Neural progenitor cell (in vitro differentiated cells): ENCODE measurements around the gene AGMO. TPM values are rescaled to one million over a fixed set of nuclear protein-coding genes. Genes with fewer than 3 reads are reported as not detected.

ENCODE experiments used
- DNase-seq: peaks from one replicate; pipeline ENCODE4 v3.0.0-alpha.2; 2016; ENCODE audit warnings: low spot score
- H2AFZ ChIP-seq: fragments of 200-600 bp; sonication (generic); replicated peaks from 2 replicates; pipeline ENCODE4 v1.6.1; 2016; ENCODE audit warnings: antibody characterized with exemption
- H3F3A ChIP-seq: fragments of 200-600 bp; sonication (generic); 2 replicates; pipeline ENCODE4 v1.6.1; 2016; ENCODE audit warnings: antibody characterized with exemption, low read depth
- H3K27ac ChIP-seq: fragments of 200-600 bp; sonication (generic); 2 replicates; pipeline ENCODE4 v1.5.1; 2016; ENCODE audit warnings: mild to moderate bottlenecking
- H3K27me3 ChIP-seq: fragments of 200-600 bp; sonication (generic); 2 replicates; pipeline ENCODE4 v1.6.1; 2016; ENCODE audit warnings: mild to moderate bottlenecking, moderate library complexity
- H3K36me3 ChIP-seq: fragments of 200-600 bp; sonication (generic); 2 replicates; pipeline ENCODE4 v1.5.1; 2016
- H3K4me1 ChIP-seq: fragments of 200-600 bp; sonication (generic); 2 replicates; pipeline ENCODE4 v1.6.1; 2016; ENCODE audit warnings: mixed run types
- H3K4me2 ChIP-seq: fragments of 200-600 bp; sonication (generic); 2 replicates; pipeline ENCODE4 v1.6.1; 2016
- H3K4me3 ChIP-seq: fragments of 200-600 bp; sonication (generic); 2 replicates; pipeline ENCODE4 v1.5.1; 2016
- H3K79me2 ChIP-seq: fragments of 200-600 bp; sonication (generic); 2 replicates; pipeline ENCODE4 v1.6.1; 2016; ENCODE audit warnings: low read depth
- H3K9ac ChIP-seq: fragments of 200-600 bp; sonication (generic); 2 replicates; pipeline ENCODE4 v1.6.1; 2016
- H3K9me3 ChIP-seq: fragments of 200-600 bp; sonication (generic); 2 replicates; pipeline ENCODE4 v1.5.1; 2016; ENCODE audit warnings: low read depth
- H4K20me1 ChIP-seq: fragments of 200-600 bp; sonication (generic); 2 replicates; pipeline ENCODE4 v1.6.1; 2016; ENCODE audit warnings: low read depth
- H3K27ac Mint-ChIP-seq: 3 replicates; pipeline ENCODE4 v1.8.0; 2021; ENCODE audit warnings: mixed read lengths
- H3K27me3 Mint-ChIP-seq: 2 replicates; pipeline ENCODE4 v1.8.0; 2022; ENCODE audit warnings: low read depth, mild to moderate bottlenecking, inconsistent platforms, moderate library complexity, mixed read lengths; ENCODE audit not compliant: insufficient read depth
- H3K36me3 Mint-ChIP-seq: 3 replicates; pipeline ENCODE4 v1.8.0; 2021; ENCODE audit warnings: mixed read lengths
- H3K4me1 Mint-ChIP-seq: 3 replicates; pipeline ENCODE4 v1.8.0; 2021; ENCODE audit warnings: mixed read lengths
- H3K4me3 Mint-ChIP-seq: 3 replicates; pipeline ENCODE4 v1.8.0; 2021; ENCODE audit warnings: mild to moderate bottlenecking, moderate library complexity, mixed read lengths
- H3K9me3 Mint-ChIP-seq: 3 replicates; pipeline ENCODE4 v1.8.0; 2020; ENCODE audit warnings: mixed read lengths
- EZH2 ChIP-seq: fragments of 200-600 bp; sonication (generic); IDR thresholded peaks from 2 replicates; pipeline ENCODE4 v1.6.1; 2017; ENCODE audit warnings: antibody characterized with exemption, mild to moderate bottlenecking, moderate library complexity
- EZH2phosphoT487 ChIP-seq: fragments of 200-600 bp; sonication (generic); IDR thresholded peaks from 2 replicates; pipeline ENCODE4 v1.6.1; 2017; ENCODE audit warnings: antibody characterized with exemption
- total RNA-seq: library from RNA; depleted of rRNA; stranded (reverse); fragments of >200 nt; gene quantifications from 2 replicates; pipeline ENCODE4 v1.2.3, GENCODE V29; 2015; ENCODE audit warnings: low replicate concordance
- TF ChIP-seq, protein P1 (sequence below): fragments of 200-600 bp; sonication (generic); IDR thresholded peaks from 2 replicates; pipeline ENCODE4 v1.5.1; 2017; ENCODE audit warnings: antibody characterized with exemption, mild to moderate bottlenecking

AGMO gene
- total RNA-seq, 1 donor from 2014 or later = 0.30 TPM

DNA sequence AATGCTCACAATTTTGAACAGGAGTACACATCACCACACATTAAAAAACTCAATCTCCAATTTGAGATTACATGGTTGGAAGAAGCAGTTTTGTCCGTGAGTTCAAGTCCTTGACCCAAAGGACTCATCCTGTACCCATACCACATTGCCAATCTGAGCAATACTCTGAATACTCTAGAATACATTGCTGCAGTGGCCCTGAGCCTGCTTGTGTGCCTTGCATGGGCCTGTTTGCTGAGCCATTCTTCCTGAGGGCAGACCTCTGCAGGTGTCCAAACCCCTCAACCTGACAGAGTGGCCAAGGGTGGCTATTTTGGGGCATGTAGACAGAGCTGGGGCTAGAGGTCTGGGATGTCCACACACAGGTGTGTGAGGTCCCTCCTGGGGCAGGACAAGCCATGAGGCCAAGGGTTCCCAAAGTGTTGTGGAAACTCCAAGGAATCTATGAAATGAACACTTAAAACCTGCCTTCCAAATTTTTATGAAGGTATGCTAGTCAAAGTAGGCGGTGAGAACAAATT is 15.5 kb downstream of the AGMO start:
- no peaks in the 10 kb centered on the region for H4K20me1 ChIP-seq
- peak overlapping the region; percentile 60 for H3K4me2 ChIP-seq
- Mint-ChIP-seq H3K27ac (no peak overlapping the region), H3K36me3 (no peaks in the 10 kb centered on the region), H3K27me3 (no peaks in the 10 kb centered on the region), H3K9me3 (peaks cover 2% of the 10 kb centered on the region), H3K4me3 (no peak overlapping the region), H3K4me1 (no peaks in the 10 kb centered on the region)
- H3K36me3 ChIP-seq = no peaks in the 10 kb centered on the region
- no peaks in the 10 kb centered on the region for H3K79me2 ChIP-seq
- TF ChIP-seq, protein P1, sequence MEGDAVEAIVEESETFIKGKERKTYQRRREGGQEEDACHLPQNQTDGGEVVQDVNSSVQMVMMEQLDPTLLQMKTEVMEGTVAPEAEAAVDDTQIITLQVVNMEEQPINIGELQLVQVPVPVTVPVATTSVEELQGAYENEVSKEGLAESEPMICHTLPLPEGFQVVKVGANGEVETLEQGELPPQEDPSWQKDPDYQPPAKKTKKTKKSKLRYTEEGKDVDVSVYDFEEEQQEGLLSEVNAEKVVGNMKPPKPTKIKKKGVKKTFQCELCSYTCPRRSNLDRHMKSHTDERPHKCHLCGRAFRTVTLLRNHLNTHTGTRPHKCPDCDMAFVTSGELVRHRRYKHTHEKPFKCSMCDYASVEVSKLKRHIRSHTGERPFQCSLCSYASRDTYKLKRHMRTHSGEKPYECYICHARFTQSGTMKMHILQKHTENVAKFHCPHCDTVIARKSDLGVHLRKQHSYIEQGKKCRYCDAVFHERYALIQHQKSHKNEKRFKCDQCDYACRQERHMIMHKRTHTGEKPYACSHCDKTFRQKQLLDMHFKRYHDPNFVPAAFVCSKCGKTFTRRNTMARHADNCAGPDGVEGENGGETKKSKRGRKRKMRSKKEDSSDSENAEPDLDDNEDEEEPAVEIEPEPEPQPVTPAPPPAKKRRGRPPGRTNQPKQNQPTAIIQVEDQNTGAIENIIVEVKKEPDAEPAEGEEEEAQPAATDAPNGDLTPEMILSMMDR = no peak
- no peak for TF ChIP-seq EZH2phosphoT487
- no peak for TF ChIP-seq EZH2
- no peak overlapping the region for H3K4me3 ChIP-seq
- H3K9ac ChIP-seq = no peak overlapping the region
- no peaks in the 10 kb centered on the region for H3K9me3 ChIP-seq
- no peaks in the 10 kb centered on the region for H3F3A ChIP-seq
- H3K27me3 ChIP-seq = no peaks in the 10 kb centered on the region
- peaks cover 2% of the 10 kb centered on the region for H3K4me1 ChIP-seq
- H2AFZ ChIP-seq = no peak overlapping the region
- no peak overlapping the region for H3K27ac ChIP-seq
- DNase-seq = no peak

DNA sequence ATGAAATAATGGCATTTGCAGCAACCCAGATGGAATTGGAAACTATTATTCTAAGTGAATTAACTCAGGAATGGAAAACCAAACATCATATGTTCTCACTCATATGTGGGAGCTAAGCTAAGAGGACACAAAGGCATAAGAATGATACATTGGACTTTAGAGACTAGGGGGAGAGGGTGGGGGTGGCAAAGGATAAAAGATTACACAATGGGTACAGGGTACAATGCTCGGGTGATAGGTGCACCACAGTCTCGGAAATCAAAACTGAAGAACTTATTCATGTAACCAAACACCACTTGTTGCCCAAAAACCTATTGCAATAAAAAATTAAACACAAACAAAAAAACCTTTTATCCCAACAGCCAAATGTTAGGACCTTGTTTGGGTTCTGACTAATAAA is 17.8 kb downstream of the AGMO start:
- H3K27me3 Mint-ChIP-seq = peaks cover 2% of the 10 kb centered on the region
- no peaks in the 10 kb centered on the region for H3K4me1 Mint-ChIP-seq
- H3K27ac Mint-ChIP-seq = no peak overlapping the region
- peaks cover 5% of the 10 kb centered on the region for H3K9me3 Mint-ChIP-seq
- H3K4me3 Mint-ChIP-seq = no peak overlapping the region
- Histone ChIP-seq H3K4me1 (peaks cover 2% of the 10 kb centered on the region), H2AFZ (no peak overlapping the region), H3K4me3 (no peak overlapping the region), H3F3A (no peaks in the 10 kb centered on the region), H3K36me3 (no peaks in the 10 kb centered on the region), H3K27ac (no peak overlapping the region), H3K27me3 (no peaks in the 10 kb centered on the region), H3K9me3 (no peaks in the 10 kb centered on the region), H3K9ac (no peak overlapping the region), H3K79me2 (no peaks in the 10 kb centered on the region), H3K4me2 (no peak overlapping the region), H4K20me1 (no peaks in the 10 kb centered on the region)
- no peak for DNase-seq
- TF ChIP-seq, protein P1 = no peak
- TF ChIP-seq EZH2phosphoT487 = no peak
- TF ChIP-seq EZH2 = no peak
- H3K36me3 Mint-ChIP-seq = no peaks in the 10 kb centered on the region

DNA sequence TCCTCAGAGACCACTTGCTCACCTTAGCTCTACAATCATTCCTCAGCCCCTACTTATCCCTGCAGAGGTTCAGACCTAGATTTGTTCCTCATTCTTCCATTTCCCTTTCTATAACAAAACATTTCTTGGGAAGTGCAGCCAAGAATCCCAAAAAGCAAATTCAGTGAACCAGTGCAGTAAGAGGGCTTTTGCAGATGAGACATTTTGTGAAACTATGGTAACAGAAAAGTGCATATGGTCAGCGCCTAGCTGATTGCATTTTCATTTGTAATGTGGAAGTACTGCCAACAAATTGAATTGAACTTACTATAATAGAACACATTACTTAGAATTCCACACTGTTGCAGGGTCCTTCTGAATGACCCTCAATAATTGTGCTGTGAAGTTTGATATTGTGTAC is 18.6 kb downstream of the AGMO start:
- no peaks in the 10 kb centered on the region for H3K27me3 ChIP-seq
- Mint-ChIP-seq H3K36me3 (no peaks in the 10 kb centered on the region), H3K27me3 (peaks cover 2% of the 10 kb centered on the region), H3K4me3 (no peak overlapping the region), H3K27ac (no peak overlapping the region), H3K9me3 (peaks cover 5% of the 10 kb centered on the region), H3K4me1 (no peaks in the 10 kb centered on the region)
- no peak overlapping the region for H3K27ac ChIP-seq
- H3K4me3 ChIP-seq = no peak overlapping the region
- no peak overlapping the region for H3K9ac ChIP-seq
- H3K9me3 ChIP-seq = no peaks in the 10 kb centered on the region
- no peaks in the 10 kb centered on the region for H3K36me3 ChIP-seq
- H3K79me2 ChIP-seq = no peaks in the 10 kb centered on the region
- DNase-seq = no peak
- no peak overlapping the region for H2AFZ ChIP-seq
- no peaks in the 10 kb centered on the region for H3F3A ChIP-seq
- H4K20me1 ChIP-seq = no peaks in the 10 kb centered on the region
- peaks cover 2% of the 10 kb centered on the region for H3K4me1 ChIP-seq
- TF ChIP-seq EZH2 = no peak
- TF ChIP-seq, protein P1 = no peak
- no peak for TF ChIP-seq EZH2phosphoT487
- no peak overlapping the region for H3K4me2 ChIP-seq
